ENCODE data around the gene ATF3.

ATF3 gene

DNA sequence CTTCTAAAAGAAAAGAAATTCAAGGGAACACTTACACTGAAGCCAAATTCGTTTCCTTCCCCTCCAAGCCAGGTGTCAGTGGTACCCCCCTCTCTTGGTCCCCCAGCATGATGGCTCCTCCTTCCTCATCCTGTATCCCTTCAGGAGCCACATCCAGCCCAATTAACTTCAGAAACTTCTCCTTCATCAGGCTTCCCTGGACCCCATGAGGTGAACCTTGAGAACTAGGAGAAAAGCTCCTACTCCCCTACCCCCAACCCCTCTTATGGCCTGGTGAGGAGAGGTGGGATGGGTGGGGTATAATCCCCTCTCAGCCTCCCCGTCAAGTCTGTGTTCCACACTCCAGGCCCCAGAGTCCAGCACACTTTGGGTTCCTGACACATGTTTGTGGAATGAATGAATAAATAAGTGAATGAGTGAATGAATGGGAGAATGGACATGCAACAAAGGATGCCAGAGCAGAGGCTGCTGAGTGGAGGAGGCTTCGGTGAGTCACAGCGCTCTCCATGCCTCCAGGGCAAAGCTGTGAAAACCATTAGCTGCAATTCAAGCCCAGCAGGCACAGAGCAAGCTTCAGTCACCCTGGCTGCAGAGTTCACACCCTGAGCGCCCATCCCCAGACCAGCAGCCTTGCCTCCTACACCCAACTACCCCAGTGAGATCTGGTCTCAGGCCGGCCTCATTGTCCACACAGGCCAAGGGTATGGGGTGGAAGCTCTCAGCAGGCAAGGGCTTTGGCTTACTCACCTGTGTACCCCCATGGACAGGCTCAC is 47.3 kb downstream of the ATF3 start:
- DNase-seq = no peak

DNA sequence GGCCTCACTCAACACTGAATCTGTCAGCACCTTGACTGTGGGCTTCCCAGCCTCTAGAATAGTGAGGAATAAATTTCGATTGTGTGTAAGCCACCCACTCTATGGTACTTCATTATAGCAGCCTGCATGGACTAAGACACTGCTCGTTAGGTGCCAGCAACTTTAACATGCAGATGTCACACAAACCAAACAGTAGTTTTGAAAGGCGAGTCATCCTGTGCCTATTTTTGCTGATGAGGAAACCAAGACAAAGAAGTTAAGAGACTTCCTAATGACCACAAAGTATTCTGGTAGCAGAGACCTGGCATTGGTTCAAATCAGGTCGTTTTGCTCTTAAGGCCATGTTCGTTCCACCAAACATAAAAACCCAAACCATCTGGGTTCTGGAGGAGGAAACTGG is 48.2 kb downstream of the ATF3 start:
- DNase-seq = no peak

DNA sequence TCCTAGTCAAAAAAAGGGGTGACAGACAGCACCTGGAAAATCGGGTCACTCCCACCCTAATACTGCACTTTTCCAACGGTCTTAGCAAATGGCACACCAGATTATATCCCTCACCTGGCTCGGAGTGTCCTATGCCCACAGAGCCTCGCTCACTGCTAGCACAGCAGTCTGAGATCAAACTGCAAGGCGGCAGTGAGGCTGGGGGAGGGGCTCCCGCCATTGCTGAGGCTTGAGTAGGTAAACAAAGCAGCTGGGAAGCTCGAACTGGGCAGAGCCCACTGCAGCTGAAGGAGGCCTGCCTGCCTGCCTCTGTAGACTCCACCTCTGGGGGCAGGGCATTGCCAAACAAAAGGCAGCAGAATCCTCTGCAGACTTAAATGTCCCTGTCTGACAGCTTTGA is 49.7 kb downstream of the ATF3 start:
- DNase-seq = peak; percentile 13

DNA sequence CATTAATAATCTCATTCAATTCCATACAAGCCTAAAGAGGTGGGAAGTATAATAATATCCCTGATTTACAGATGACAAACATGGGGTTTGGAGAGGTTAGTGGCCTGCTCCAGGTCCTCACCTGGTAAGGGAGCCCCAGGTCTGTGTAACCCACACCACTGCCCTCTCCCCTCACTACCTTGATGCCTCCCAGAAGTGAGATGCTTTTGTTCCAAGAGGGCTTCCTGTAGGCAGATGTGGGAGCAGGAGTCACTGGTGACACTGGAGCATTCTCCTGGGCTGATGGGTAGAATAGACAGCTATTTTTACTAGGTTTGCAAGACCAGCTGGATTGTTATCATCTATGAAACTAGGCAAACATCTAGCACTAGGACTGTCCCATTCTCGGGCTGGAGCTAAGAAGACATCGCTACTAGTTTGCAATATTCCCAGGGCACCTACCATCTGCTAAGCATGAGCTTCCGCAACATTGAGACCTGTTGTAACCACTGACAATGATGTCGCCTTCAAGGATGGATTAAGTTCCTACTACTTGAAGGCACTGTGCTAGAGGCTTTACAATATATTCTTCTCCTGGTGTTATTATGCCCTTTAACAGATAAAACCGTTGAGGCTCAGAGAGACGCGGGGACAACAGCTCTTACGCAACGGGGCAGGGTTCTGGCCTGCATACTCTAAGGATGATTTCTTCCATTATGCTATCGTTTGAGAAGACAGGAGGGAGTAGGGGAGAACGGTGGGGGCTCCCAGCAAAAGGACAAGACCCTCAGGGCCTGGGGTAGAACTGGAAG is 56.0 kb downstream of the ATF3 start:
- no peak for DNase-seq

DNA sequence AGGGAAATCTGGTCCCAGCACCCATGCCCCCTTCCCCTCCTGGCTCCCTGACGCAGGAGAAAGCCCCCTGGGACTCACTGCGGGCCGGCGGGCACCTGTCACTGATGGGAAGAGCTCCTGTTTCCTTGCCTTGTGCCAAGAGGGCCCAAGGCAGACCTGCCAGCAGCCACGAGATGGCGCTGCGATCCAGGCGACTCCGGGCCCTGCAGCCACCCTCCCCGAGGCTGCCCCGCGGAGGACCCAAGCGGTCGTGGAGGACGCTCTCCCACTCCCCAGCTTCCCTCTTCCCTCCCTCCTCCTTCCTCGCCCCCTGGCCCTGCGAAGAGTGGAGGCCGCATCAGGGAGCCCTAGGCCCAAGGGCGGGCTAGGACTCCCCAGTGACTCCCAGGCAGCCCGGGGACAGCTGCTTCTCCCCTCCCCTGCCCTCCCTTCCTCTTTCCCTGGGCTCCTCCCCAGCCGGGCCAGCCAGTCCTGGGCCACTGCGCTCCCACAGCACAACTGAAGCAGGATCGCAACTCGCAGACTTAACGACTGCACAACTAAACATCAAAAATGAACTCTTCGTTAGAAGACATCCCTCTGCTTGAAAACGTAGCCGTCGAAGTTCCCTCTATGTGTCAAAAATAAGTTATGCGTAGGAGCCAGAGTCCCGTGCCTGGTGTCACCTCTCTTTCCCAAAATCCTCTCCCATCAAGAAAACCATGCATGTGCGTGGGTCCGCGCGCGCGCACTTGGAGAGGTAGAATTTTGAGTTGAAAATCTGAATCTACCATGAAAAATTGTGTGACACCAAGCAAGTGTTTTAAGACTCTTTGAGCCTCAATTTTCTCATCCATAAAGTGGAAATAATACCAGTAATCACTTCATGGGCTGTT is 56.9 kb downstream of the ATF3 start:
- DNase-seq = peak; percentile 83

DNA sequence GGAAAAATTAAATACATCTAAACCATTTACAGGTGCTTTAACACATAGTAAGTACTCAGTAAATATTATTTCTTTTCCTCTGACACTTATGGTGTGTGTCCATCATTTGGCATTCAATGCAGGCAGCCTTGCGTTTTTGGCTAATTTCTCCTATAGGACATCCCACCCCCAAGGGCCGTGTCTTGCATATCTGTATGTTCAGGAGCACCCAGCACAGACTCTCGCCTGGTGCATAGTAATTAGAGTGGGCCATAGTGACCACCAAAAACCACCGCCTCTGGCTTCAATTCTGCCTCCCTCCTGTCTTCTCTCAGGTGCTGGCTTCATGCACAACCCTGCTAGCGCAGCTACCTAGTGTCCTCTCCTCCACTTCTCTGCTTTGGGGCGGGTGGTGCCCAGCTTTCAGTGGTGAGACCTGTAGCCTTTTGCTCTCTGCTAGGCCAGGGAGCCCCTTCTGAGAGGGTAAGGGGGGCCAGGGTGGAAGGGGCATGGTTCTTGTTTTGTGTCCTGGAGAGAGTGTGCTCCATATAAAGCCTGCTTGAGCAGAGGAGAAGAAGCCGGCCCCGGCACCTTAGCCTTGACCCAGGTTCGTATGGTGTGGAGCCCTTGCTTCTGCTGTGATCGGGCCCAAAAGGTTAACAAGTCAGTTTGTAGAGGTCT is 57.7 kb downstream of the ATF3 start:
- DNase-seq = no peak

DNA sequence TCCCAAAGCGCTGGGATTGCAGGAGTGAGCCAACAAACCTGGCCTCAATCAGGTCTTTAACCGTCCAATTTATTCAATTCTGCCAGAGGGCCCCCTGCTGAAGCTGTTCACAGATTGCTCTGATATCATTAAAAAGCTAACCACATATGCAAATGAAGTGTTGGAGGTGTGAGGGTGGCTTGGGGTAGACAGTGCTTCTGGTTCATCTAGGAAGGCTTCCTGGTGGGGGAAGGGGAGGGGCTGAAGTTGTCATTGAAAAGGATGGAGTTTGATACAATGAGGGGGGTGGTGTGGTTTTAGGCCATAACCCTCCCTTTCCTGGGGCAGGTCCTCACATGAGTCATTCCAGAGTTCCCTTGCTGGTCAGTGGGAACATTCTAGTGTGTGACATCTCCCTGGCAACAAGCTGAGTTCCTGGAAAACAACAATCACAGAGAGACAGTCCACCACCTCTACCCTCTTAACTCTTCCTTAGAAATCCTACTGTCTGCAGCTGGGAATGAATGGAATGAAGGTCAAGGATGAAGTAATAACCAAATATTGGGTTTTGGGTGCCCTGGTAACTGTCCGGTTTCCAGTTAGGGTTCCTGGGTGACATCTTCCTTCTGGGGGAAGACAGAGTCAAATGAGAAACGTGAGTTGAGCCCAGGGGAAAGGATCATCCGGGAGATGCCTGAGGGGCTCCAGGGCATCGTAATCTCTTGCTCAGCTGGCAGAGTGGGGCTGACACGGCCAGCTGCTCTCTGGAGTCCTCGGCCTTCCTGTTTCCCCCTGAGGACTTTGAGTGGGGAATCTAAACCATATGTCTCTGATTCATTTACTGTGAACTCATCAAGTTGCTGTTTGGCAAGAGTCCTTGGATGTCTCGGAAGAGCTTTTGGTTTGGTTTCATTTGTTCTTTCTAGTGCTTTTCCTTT is 58.9 kb downstream of the ATF3 start:
- no peak for DNase-seq

DNA sequence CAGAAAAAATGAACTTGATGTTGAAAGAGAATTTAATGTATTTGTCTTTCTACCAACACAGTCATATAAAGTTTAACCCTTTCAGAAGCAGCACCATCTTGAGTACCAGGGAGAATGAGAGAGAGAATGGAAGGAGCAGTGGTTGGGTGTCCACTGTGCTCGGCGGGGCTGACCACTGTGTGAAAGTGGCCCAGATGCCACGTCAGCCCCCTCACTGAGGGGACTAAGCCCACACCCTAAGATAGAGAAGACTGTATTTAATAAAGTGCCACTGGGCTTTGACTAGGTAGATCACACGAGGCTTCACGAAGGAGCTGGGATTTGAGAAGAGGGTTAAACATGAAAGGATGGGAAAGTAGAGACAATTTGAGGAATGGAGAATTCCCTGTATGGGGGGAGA is 59.9 kb downstream of the ATF3 start:
- no peak for DNase-seq

DNA sequence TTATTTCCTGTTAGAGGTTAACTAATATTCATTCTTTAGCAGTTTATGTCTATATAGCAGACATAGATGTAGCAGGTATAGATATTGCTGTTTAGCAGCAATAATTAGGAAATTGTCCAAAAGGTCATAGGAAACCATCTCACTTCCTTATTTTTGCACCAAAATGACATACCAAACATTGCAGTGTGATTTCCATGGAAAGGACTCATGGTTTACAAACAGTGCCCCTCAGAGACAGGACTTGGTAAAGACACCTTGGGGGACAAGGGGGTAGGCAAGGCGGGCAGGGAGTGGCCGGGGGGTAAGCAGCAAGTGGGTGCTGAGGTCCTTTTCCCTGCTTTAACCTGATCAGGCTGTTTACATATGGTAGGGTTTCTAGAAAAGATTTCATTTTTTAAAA is 60.5 kb downstream of the ATF3 start:
- DNase-seq = no peak

DNA sequence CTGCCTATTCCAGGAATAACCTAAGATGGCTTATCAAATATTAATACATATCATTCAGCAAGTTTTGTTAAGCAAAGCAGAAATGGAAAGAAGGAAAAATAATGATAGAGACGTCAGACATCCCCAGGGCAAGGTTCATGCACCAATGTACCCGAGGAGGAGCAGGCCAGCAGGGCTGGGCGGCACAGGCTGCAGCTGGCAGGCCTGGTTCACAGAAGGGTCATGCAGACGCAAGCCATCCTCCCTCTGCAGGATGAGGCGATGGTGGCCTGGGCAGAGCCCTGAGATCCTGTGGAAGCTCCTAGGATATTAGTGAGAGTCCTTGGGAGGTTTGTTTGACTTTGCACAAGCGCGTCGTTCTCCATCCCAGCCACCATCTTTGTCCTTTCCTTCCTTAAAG is 61.0 kb downstream of the ATF3 start:
- no peak for DNase-seq

DNA sequence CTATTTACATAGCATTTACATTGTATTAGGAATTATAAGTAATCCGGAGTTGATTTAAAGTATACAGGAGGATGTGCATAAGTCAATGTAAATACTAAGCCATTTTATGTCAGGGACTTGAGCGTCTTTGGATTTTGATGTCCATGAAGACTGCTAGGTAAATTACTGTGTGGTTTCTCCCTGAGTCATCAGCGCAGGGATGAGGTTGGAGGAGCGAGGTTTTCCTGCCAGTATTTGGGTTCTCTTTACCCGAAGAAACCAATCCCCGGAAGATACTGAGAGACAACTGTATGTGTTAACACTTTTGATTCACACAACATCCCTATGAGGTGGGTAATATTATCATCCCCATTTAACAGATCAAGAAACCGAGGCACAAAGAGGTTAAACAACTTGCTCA is 61.7 kb downstream of the ATF3 start:
- DNase-seq = no peak
